Measurements from ENCODE around the gene SLC39A1. TPM values are rescaled to one million over a fixed set of nuclear protein-coding genes. Genes with fewer than 3 reads are reported as not detected.

The SLC39A1 gene
- total and polyA plus RNA-seq, 9 of the 15 experiments (the other 6 are each of a cell fraction or from before 2014, with no cell fraction given), result 9.9 to 81.1 (median 62.7) TPM

DNA sequence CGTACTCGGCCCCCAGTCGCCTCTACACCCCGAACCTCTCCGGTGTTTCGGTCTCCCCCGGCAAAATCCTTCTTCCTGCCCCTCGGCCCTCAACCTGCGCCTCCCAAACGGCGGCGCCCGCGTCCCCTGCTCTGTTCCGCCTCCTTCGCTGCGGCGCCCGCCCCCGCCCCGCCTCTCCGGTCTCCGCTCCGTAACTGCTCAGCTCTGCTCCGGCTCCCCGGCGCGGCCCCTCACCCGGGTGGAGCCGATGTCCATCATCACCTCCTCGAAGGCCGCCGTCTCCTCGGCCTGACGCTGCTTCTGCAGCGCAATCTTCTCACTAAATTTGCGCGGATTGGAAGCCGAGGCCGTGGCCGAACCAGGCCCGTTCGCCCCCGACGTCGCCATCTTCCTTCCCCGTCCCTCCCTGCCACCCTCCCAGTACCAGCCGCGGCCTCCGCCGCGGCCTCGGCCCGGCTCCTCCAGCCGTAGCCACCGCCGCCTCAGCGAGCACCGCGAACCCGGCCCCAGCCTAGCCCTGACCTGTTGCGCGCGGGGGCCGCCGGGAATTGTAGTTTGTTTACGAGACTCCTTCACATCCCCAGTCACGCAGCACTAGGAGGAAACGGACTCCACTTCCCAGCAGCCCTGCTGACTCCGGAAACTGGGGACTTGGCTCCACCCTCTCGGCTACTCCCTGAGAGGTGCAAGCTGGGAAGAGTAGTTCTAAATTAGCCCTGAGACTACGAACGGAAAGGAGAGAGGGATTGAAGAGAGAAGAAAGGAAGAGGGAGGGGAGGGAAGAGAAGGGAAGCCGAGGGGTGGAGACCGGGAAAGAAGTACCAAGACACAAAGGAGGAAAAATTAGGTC lies 5.0 kb downstream of the SLC39A1 start, which contains the start of gene CRTC2 (continued):
- TF ChIP-seq JUN (IDR thresholded peaks at IDR 0.05; ENCODE audit: borderline replicate concordance, low read depth, low read length) (peak; percentile 54; the same call in 1 of the 2 replicates), JUN (CRISPR knock-in tag; IDR thresholded peaks at IDR 0.05; ENCODE audit: borderline replicate concordance) (no peak; the same call in 1 of the 2 replicates), CCAR2 (IDR thresholded peaks at IDR 0.05; ENCODE audit: low read depth, low read length) (no peak), SIX5 (IDR thresholded peaks at IDR 0.05; ENCODE audit: borderline replicate concordance in 1 of 2, insufficient read depth in 1 of 2, low read depth in 1 of 2, low read length in 2 of 2) (peak; percentile 99 to 100), POLR2AphosphoS5 (IDR thresholded peaks at IDR 0.05; ENCODE audit: control insufficient read depth, insufficient read depth, low read depth, low read length) (peak; percentile 49; the same call in 1 of the 2 replicates), SETDB1 (IDR thresholded peaks at IDR 0.05; ENCODE audit: low read length) (no peak), CBFA2T2 (conservative IDR thresholded peaks at IDR 0.05) (no peak), GABPB1 (CRISPR knock-in tag; IDR thresholded peaks at IDR 0.05) (peak; percentile 97)
- TF ChIP-seq, protein P1, sequence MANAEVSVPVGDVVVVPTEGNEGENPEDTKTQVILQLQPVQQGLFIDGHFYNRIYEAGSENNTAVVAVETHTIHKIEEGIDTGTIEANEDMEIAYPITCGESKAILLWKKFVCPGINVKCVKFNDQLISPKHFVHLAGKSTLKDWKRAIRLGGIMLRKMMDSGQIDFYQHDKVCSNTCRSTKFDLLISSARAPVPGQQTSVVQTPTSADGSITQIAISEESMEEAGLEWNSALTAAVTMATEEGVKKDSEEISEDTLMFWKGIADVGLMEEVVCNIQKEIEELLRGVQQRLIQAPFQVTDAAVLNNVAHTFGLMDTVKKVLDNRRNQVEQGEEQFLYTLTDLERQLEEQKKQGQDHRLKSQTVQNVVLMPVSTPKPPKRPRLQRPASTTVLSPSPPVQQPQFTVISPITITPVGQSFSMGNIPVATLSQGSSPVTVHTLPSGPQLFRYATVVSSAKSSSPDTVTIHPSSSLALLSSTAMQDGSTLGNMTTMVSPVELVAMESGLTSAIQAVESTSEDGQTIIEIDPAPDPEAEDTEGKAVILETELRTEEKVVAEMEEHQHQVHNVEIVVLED (CRISPR knock-in tag; IDR thresholded peaks at IDR 0.05), result peak; percentile 62; the same call in 1 of the 2 replicates
- TF ChIP-seq, protein P2, sequence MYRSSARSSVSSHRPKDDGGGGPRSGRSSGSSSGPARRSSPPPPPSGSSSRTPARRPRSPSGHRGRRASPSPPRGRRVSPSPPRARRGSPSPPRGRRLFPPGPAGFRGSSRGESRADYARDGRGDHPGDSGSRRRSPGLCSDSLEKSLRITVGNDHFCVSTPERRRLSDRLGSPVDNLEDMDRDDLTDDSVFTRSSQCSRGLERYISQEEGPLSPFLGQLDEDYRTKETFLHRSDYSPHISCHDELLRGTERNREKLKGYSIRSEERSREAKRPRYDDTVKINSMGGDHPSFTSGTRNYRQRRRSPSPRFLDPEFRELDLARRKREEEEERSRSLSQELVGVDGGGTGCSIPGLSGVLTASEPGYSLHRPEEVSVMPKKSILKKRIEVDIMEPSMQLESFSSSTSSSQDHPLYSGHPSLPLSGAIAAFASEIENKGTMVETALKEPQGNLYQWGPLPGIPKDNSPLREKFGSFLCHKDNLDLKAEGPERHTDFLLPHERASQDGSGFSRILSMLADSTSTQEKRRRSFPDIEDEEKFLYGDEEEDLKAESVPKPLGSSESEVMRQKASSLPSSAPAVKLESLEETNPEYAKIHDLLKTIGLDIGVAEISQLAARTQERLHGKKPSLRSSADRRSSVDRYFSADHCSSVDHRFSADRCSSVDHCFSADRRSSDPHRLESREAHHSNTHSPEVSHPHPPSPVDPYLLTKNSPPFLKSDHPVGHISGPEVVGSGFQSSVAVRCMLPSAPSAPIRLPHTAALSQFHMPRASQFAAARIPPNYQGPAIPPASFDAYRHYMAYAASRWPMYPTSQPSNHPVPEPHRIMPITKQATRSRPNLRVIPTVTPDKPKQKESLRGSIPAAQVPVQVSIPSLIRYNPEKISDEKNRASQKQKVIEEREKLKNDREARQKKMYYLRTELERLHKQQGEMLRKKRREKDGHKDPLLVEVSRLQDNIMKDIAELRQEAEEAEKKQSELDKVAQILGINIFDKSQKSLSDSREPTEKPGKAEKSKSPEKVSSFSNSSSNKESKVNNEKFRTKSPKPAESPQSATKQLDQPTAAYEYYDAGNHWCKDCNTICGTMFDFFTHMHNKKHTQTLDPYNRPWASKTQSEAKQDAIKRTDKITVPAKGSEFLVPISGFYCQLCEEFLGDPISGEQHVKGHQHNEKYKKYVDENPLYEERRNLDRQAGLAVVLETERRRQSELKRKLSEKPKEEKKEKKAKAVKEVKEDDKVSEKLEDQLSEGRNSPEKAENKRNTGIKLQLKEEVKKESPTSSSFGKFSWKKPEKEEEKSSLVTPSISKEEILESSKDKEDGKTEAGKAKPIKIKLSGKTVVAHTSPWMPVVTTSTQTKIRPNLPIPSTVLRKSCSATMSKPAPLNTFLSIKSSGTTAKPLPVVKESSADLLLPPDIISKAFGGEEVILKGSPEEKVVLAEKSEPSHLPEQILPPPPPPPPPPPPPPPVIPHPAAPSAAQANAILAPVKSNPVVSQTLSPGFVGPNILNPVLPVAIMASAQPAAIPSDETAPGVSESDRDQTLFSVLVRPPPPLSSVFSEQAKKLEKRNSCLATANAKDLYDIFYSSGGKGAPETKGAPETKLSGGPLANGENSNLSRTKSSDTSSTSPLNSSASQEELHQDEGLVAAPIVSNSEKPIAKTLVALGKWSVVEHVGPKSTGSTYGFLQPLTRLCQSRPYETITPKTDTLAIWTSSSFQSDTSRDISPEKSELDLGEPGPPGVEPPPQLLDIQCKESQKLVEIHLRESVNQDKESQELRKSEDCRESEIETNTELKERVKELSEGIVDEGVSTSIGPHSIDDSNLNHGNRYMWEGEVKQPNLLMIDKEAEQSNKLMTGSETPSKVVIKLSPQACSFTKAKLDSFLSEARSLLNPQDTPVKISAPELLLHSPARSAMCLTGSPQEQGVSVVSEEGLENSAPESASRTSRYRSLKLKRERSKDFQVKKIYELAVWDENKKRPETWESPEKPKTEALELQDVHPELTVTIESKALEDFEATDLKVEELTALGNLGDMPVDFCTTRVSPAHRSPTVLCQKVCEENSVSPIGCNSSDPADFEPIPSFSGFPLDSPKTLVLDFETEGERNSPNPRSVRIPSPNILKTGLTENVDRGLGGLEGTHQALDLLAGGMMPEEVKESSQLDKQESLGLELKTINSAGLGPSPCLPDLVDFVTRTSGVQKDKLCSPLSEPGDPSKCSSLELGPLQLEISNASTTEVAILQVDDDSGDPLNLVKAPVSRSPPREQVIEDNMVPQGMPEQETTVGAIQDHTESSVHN (IDR thresholded peaks at IDR 0.05; ENCODE audit: borderline replicate concordance in 1 of 2, low read depth in 1 of 2), result no peak
- TF ChIP-seq, protein P3, sequence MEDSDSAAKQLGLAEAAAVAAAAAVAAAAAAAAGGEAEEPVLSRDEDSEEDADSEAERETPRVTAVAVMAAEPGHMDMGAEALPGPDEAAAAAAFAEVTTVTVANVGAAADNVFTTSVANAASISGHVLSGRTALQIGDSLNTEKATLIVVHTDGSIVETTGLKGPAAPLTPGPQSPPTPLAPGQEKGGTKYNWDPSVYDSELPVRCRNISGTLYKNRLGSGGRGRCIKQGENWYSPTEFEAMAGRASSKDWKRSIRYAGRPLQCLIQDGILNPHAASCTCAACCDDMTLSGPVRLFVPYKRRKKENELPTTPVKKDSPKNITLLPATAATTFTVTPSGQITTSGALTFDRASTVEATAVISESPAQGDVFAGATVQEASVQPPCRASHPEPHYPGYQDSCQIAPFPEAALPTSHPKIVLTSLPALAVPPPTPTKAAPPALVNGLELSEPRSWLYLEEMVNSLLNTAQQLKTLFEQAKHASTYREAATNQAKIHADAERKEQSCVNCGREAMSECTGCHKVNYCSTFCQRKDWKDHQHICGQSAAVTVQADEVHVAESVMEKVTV (CRISPR knock-in tag; IDR thresholded peaks at IDR 0.05), result no peak
- TF ChIP-seq, protein P4, sequence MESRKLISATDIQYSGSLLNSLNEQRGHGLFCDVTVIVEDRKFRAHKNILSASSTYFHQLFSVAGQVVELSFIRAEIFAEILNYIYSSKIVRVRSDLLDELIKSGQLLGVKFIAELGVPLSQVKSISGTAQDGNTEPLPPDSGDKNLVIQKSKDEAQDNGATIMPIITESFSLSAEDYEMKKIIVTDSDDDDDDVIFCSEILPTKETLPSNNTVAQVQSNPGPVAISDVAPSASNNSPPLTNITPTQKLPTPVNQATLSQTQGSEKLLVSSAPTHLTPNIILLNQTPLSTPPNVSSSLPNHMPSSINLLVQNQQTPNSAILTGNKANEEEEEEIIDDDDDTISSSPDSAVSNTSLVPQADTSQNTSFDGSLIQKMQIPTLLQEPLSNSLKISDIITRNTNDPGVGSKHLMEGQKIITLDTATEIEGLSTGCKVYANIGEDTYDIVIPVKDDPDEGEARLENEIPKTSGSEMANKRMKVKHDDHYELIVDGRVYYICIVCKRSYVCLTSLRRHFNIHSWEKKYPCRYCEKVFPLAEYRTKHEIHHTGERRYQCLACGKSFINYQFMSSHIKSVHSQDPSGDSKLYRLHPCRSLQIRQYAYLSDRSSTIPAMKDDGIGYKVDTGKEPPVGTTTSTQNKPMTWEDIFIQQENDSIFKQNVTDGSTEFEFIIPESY (CRISPR knock-in tag; IDR thresholded peaks at IDR 0.05), result no peak
